Loucy (cell line): ENCODE results near the gene CHI3L1.

Experiments used
- H2AFZ ChIP-seq: fragments of 200-600 bp; sonication (generic); 2 replicates; pipeline ENCODE4 v1.6.0; 2016; ENCODE audit warnings: antibody characterized with exemption, mild to moderate bottlenecking, low read length, moderate library complexity
- H3F3A ChIP-seq: fragments of 200-600 bp; 2 replicates; pipeline ENCODE4 v1.6.0; 2016; ENCODE audit warnings: antibody characterized with exemption, low read depth, mild to moderate bottlenecking
- H3K27me3 ChIP-seq: fragments of 200-600 bp; sonication (generic); 2 replicates; pipeline ENCODE4 v1.6.1; 2014; ENCODE audit warnings: low read length, mild to moderate bottlenecking; ENCODE audit not compliant: insufficient read depth, poor library complexity, severe bottlenecking
- H3K36me3 ChIP-seq: fragments of 200-600 bp; sonication (generic); 2 replicates; pipeline ENCODE4 v1.6.1; 2016; ENCODE audit warnings: low read length; ENCODE audit not compliant: insufficient read depth
- H3K4me1 ChIP-seq: fragments of 200-600 bp; sonication (generic); 2 replicates; pipeline ENCODE4 v1.5.1; 2014; ENCODE audit warnings: low read length, mild to moderate bottlenecking; ENCODE audit not compliant: insufficient read depth, poor library complexity, severe bottlenecking
- H3K4me2 ChIP-seq: fragments of 200-600 bp; sonication (generic); 2 replicates; pipeline ENCODE4 v1.6.0; 2014; ENCODE audit warnings: antibody characterized with exemption, low read length, low read depth, mild to moderate bottlenecking; ENCODE audit not compliant: poor library complexity, severe bottlenecking
- H3K4me3 ChIP-seq: fragments of 200-600 bp; sonication (generic); 2 replicates; pipeline ENCODE4 v1.5.1; 2014; ENCODE audit warnings: low read length, mild to moderate bottlenecking, mixed read lengths; ENCODE audit not compliant: poor library complexity, severe bottlenecking
- H3K79me2 ChIP-seq: fragments of 200-600 bp; sonication (generic); 2 replicates; pipeline ENCODE4 v1.6.1; 2014; ENCODE audit warnings: low read length; ENCODE audit not compliant: insufficient read depth
- H3K9ac ChIP-seq: fragments of 200-600 bp; sonication (generic); 2 replicates; pipeline ENCODE4 v1.6.0; 2014; ENCODE audit warnings: mild to moderate bottlenecking, low read depth, low read length, moderate library complexity; ENCODE audit not compliant: poor library complexity, severe bottlenecking
- H3K9me2 ChIP-seq: fragments of 200-600 bp; sonication (generic); replicated peaks from 2 replicates; pipeline ENCODE4 v1.6.1; 2016; ENCODE audit warnings: low read depth, low read length, mixed read lengths
- H3K9me3 ChIP-seq: fragments of 200-600 bp; sonication (generic); 2 replicates; pipeline ENCODE4 v1.6.1; 2014; ENCODE audit warnings: mild to moderate bottlenecking, antibody characterized with exemption, low read length, low read depth; ENCODE audit not compliant: insufficient read depth
- H4K20me1 ChIP-seq: fragments of 200-600 bp; sonication (generic); 2 replicates; pipeline ENCODE4 v1.6.0; 2014; ENCODE audit warnings: antibody characterized with exemption, low read length, mild to moderate bottlenecking; ENCODE audit not compliant: insufficient read depth, poor library complexity, severe bottlenecking
- EZH2phosphoT487 ChIP-seq: fragments of 200-600 bp; IDR thresholded peaks from 2 replicates; pipeline ENCODE4 v1.6.1; 2018; ENCODE audit warnings: antibody characterized with exemption, mild to moderate bottlenecking, moderate library complexity, borderline replicate concordance
- TF ChIP-seq, protein P1 (sequence below): fragments of 200-600 bp; sonication (generic); conservative IDR thresholded peaks from 2 replicates; pipeline ENCODE4 v1.5.1; 2014; ENCODE audit warnings: mild to moderate bottlenecking, antibody characterized with exemption, low read length

Gene CHI3L1

DNA sequence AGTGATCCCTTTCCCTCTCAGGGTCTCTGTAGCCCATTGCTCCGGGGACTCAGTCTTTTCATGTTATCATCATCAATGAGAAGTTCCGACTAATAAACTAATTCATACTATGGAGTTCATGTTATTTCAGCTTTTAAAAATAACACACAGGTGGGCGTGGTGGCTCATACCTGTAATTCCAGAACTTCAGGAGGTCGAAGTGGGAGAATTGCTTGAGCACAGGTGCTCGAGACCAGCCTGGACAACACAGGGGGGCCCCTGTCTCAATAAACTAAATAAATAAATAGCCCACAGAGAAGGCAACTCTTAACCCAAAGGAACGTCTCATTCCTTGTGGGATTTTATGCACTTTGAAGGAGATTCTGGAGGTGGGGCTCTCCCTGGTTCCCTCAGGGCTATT is 25.3 kb downstream of the CHI3L1 start:
- H3K4me2 ChIP-seq = no peak overlapping the region
- H3K36me3 ChIP-seq = no peaks in the 10 kb centered on the region
- no peak for TF ChIP-seq EZH2phosphoT487
- TF ChIP-seq, protein P1, sequence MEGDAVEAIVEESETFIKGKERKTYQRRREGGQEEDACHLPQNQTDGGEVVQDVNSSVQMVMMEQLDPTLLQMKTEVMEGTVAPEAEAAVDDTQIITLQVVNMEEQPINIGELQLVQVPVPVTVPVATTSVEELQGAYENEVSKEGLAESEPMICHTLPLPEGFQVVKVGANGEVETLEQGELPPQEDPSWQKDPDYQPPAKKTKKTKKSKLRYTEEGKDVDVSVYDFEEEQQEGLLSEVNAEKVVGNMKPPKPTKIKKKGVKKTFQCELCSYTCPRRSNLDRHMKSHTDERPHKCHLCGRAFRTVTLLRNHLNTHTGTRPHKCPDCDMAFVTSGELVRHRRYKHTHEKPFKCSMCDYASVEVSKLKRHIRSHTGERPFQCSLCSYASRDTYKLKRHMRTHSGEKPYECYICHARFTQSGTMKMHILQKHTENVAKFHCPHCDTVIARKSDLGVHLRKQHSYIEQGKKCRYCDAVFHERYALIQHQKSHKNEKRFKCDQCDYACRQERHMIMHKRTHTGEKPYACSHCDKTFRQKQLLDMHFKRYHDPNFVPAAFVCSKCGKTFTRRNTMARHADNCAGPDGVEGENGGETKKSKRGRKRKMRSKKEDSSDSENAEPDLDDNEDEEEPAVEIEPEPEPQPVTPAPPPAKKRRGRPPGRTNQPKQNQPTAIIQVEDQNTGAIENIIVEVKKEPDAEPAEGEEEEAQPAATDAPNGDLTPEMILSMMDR = no peak
- H3F3A ChIP-seq = no peaks in the 10 kb centered on the region
- H3K4me1 ChIP-seq = no peaks in the 10 kb centered on the region
- no peak overlapping the region for H3K4me3 ChIP-seq
- H3K9ac ChIP-seq = no peak overlapping the region
- H3K9me3 ChIP-seq = no peaks in the 10 kb centered on the region
- no peaks in the 10 kb centered on the region for H3K27me3 ChIP-seq
- H3K9me2 ChIP-seq = no peaks in the 10 kb centered on the region
- no peaks in the 10 kb centered on the region for H4K20me1 ChIP-seq
- H3K79me2 ChIP-seq = no peaks in the 10 kb centered on the region
- H2AFZ ChIP-seq = no peak overlapping the region

DNA sequence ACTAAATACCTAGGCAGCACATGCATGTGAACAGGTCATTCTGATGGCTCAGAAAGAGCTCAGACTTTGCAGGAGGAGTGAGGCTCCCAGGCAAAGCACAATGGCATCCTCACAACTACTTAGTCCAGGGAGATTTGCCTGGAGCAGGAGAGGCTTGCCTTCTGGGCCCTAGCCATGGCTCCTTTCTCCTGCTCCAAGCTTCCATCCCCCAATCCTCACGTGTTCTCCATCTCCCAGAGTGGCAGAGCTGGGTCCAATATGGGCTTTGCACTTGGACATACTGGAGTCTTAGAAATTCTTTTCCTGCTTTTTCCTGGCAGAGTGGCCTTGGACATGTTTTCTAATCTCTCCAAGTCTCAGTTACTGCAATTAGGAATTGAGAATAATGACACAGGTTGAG is 26.7 kb downstream of the CHI3L1 start:
- Histone ChIP-seq H2AFZ (no peak overlapping the region), H3K9me2 (no peaks in the 10 kb centered on the region), H3K27me3 (no peaks in the 10 kb centered on the region), H3K4me2 (no peak overlapping the region), H3K4me1 (no peaks in the 10 kb centered on the region), H3K9me3 (no peaks in the 10 kb centered on the region), H3K36me3 (no peaks in the 10 kb centered on the region), H3F3A (no peaks in the 10 kb centered on the region), H3K9ac (no peak overlapping the region), H3K4me3 (no peak overlapping the region), H4K20me1 (no peaks in the 10 kb centered on the region), H3K79me2 (no peaks in the 10 kb centered on the region)
- no peak for TF ChIP-seq EZH2phosphoT487
- TF ChIP-seq, protein P1 = no peak

DNA sequence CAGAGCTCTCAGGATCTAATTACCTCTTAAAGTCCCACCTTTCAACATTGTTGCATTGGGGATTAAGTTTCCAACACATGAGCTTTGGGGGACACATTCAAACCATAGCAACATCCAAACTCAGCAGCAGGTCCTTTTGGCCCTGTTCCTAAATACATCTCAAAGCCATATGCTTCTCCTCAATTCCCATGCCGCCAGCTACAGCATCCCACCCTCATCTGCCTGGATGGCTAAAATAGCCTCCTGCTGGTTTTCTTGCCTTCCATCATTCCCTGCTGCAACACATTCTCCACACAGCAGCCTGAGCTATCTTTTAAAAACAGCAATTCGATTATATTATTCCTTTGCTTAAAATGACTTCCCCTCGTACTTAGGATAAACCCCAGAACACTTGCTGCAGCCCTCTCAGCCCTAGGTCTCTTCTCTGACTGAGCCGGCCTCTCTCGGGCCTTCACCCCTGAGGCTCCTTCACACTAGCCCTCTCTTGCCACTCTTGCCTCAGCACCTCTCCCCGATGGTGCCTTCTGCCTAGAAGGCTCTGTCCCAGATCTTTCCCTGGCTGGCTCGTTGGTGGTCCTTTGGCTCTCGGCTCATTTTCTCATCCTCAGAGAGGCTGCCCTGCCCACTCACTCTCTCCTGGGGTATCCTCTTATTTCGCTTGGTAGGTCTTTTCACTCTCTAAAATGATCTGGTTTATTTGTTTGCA is 27.4 kb downstream of the CHI3L1 start:
- H3K27me3 ChIP-seq = no peaks in the 10 kb centered on the region
- no peak overlapping the region for H3K9ac ChIP-seq
- no peak overlapping the region for H3K4me2 ChIP-seq
- no peaks in the 10 kb centered on the region for H4K20me1 ChIP-seq
- H3K4me3 ChIP-seq = no peak overlapping the region
- H3K9me3 ChIP-seq = no peaks in the 10 kb centered on the region
- no peak overlapping the region for H2AFZ ChIP-seq
- H3K79me2 ChIP-seq = no peaks in the 10 kb centered on the region
- H3K9me2 ChIP-seq = no peaks in the 10 kb centered on the region
- no peak for TF ChIP-seq EZH2phosphoT487
- TF ChIP-seq, protein P1 = no peak
- H3K36me3 ChIP-seq = no peaks in the 10 kb centered on the region
- peaks cover 1% of the 10 kb centered on the region for H3K4me1 ChIP-seq
- H3F3A ChIP-seq = no peaks in the 10 kb centered on the region
